Smooth muscle cell (in vitro differentiated cells): ENCODE results near the gene UBASH3A. TPM values are rescaled to one million over a fixed set of nuclear protein-coding genes. Genes with fewer than 3 reads are reported as not detected.

ENCODE experiments used
- DNase-seq: peaks from one replicate; lab custom pipeline; 2025; ENCODE audit not compliant: unreplicated experiment; lab: John Stamatoyannopoulos, UW
- H2AFZ ChIP-seq: fragments of 200-600 bp; sonication (generic); 2 replicates; pipeline ENCODE4 v1.6.0; 2016; ENCODE audit warnings: antibody characterized with exemption, low read depth, mild to moderate bottlenecking
- H3F3A ChIP-seq: fragments of 200-600 bp; sonication (generic); 2 replicates; pipeline ENCODE4 v1.6.0; 2017; ENCODE audit warnings: antibody characterized with exemption, low read depth
- H3K27ac ChIP-seq: fragments of 200-600 bp; sonication (generic); 2 replicates; pipeline ENCODE4 v1.5.1; 2016; ENCODE audit warnings: low read depth, mild to moderate bottlenecking
- H3K27me3 ChIP-seq: fragments of 200-600 bp; sonication (generic); 2 replicates; pipeline ENCODE4 v1.6.1; 2016; ENCODE audit warnings: low read depth, mild to moderate bottlenecking
- H3K36me3 ChIP-seq: fragments of 200-600 bp; sonication (generic); 2 replicates; pipeline ENCODE4 v1.5.1; 2016; ENCODE audit warnings: low read depth
- H3K4me1 ChIP-seq: fragments of 200-600 bp; sonication (generic); 2 replicates; pipeline ENCODE4 v1.5.1; 2016; ENCODE audit warnings: low read depth
- H3K4me2 ChIP-seq: fragments of 200-600 bp; sonication (generic); 2 replicates; pipeline ENCODE4 v1.6.0; 2016; ENCODE audit warnings: mild to moderate bottlenecking
- H3K4me3 ChIP-seq: fragments of 200-600 bp; sonication (generic); 2 replicates; pipeline ENCODE4 v1.5.1; 2016; ENCODE audit warnings: mild to moderate bottlenecking
- H3K79me2 ChIP-seq: fragments of 200-600 bp; sonication (generic); 2 replicates; pipeline ENCODE4 v1.6.0; 2016; ENCODE audit warnings: low read depth, mild to moderate bottlenecking
- H3K9ac ChIP-seq: fragments of 200-600 bp; sonication (generic); 2 replicates; pipeline ENCODE4 v1.6.0; 2016; ENCODE audit warnings: low read depth
- H3K9me3 ChIP-seq: fragments of 200-600 bp; sonication (generic); replicated peaks from 2 replicates; pipeline ENCODE4 v1.5.1; 2016; ENCODE audit warnings: low read depth
- H4K20me1 ChIP-seq: fragments of 200-600 bp; sonication (generic); 2 replicates; pipeline ENCODE4 v1.6.0; 2016; ENCODE audit warnings: low read depth
- WGBS: methylation state at CpG from one replicate; pipeline ENCODE4 v1.1.7; 2016; ENCODE audit warnings: low lambda C conversion rate; 5-methylcytosine and 5-hydroxymethylcytosine counted together
- polyA plus RNA-seq: library from polyadenylated mRNA; unstranded; fragments of >200 nt; fragmentation: Nextera tagmentation; extraction: Ambion mirVana; gene quantifications from 2 replicates; pipeline ENCODE4 v1.2.1, GENCODE V29; 2016
- total RNA-seq: library from RNA; depleted of rRNA; stranded (reverse); fragments of >200 nt; gene quantifications from 2 replicates; pipeline ENCODE4 v1.2.3, GENCODE V29; 2014
- TF ChIP-seq, protein P1 (sequence below): fragments of 200-600 bp; sonication (generic); IDR thresholded peaks from 2 replicates; pipeline ENCODE4 v1.5.1; 2017; ENCODE audit warnings: borderline replicate concordance, mild to moderate bottlenecking, antibody characterized with exemption; ENCODE audit not compliant: insufficient read depth, poor library complexity, severe bottlenecking

The UBASH3A gene, protein sequence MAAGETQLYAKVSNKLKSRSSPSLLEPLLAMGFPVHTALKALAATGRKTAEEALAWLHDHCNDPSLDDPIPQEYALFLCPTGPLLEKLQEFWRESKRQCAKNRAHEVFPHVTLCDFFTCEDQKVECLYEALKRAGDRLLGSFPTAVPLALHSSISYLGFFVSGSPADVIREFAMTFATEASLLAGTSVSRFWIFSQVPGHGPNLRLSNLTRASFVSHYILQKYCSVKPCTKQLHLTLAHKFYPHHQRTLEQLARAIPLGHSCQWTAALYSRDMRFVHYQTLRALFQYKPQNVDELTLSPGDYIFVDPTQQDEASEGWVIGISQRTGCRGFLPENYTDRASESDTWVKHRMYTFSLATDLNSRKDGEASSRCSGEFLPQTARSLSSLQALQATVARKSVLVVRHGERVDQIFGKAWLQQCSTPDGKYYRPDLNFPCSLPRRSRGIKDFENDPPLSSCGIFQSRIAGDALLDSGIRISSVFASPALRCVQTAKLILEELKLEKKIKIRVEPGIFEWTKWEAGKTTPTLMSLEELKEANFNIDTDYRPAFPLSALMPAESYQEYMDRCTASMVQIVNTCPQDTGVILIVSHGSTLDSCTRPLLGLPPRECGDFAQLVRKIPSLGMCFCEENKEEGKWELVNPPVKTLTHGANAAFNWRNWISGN
- total RNA-seq (not detected in 2 replicates), polyA plus RNA-seq (0.22 TPM in 1 of 2 replicates, not detected in the other)

DNA sequence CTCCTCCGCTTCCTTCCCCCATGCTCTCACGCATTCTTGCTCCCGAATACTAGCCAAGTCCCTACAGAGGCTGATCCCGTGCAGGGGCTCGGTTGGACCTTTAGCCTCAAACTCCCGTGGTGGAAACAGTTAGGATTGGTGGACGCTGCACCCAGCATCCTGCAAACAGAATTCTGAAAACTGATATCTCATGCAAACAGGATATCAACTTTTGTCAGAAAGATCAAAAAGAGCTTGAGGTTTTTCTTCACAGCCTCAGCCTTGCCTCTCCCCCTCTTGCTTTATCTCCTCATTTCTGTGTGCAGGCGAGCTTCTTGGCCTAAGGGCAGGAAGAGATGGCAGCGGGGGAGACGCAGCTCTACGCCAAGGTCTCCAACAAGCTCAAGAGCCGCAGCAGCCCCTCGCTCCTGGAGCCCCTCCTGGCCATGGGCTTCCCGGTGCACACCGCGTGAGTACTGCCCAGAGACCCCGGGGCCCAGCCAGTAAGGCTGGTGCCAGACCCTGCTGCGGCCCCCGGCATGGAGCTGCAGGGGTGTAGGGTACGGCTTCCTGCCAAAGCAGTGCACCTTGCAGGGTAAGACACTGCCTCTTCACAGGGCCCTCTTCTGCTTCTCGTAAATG, at the start of gene UBASH3A:
TSS of gene UBASH3A (plus strand) at position 292 of the 621 bp plus-strand sequence. CDS start at position 336, 44 bp downstream.
- TF ChIP-seq, protein P1, sequence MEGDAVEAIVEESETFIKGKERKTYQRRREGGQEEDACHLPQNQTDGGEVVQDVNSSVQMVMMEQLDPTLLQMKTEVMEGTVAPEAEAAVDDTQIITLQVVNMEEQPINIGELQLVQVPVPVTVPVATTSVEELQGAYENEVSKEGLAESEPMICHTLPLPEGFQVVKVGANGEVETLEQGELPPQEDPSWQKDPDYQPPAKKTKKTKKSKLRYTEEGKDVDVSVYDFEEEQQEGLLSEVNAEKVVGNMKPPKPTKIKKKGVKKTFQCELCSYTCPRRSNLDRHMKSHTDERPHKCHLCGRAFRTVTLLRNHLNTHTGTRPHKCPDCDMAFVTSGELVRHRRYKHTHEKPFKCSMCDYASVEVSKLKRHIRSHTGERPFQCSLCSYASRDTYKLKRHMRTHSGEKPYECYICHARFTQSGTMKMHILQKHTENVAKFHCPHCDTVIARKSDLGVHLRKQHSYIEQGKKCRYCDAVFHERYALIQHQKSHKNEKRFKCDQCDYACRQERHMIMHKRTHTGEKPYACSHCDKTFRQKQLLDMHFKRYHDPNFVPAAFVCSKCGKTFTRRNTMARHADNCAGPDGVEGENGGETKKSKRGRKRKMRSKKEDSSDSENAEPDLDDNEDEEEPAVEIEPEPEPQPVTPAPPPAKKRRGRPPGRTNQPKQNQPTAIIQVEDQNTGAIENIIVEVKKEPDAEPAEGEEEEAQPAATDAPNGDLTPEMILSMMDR: no peak
- no peaks in the 10 kb centered on the region for H3K9me3 ChIP-seq
- H2AFZ ChIP-seq: no peak within 1 kb of the TSS
- peaks cover 5% of the 10 kb centered on the region for H3K4me1 ChIP-seq
- no peak within 1 kb of the TSS for H3K4me3 ChIP-seq
- H3K36me3 ChIP-seq: no peaks in the 10 kb centered on the region
- 92% methylated on average over 21 of the region's 21 CpGs for WGBS
- H3K27me3 ChIP-seq: no peaks in the 10 kb centered on the region
- H3K9ac ChIP-seq: no peak within 1 kb of the TSS
- no peaks in the 10 kb centered on the region for H3K79me2 ChIP-seq
- no peak for DNase-seq
- no peak within 1 kb of the TSS for H3K4me2 ChIP-seq
- no peaks in the 10 kb centered on the region for H4K20me1 ChIP-seq
- H3F3A ChIP-seq: no peaks in the 10 kb centered on the region
- H3K27ac ChIP-seq: no peak within 1 kb of the TSS

DNA sequence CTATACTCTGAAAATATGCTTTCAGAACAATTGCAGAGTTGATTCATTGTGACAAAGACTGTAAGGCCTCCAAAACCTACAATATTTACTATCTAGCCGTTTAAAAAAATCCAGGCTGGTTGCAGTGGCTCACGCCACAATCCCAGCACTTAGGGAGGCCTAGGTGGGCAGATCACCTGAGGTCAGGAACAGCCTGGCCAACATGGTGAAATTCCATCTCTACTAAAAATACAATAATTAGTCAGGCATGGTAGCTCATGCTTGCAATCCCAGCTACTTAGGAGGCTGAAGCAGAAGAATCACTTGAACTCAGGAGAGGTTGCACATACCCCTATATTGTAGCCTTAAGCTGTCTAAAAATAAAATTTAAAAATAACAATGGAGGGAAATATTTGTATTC, 47.7 kb upstream of the UBASH3A start:
- H3K9me3 ChIP-seq: peaks cover 4% of the 10 kb centered on the region
- no peak overlapping the region for H3K4me3 ChIP-seq
- no peaks in the 10 kb centered on the region for H3K4me1 ChIP-seq
- TF ChIP-seq, protein P1: no peak
- no peak overlapping the region for H3K27ac ChIP-seq
- no peaks in the 10 kb centered on the region for H3K27me3 ChIP-seq
- H3K9ac ChIP-seq: no peak overlapping the region
- no peaks in the 10 kb centered on the region for H3F3A ChIP-seq
- no peaks in the 10 kb centered on the region for H4K20me1 ChIP-seq
- 73% methylated on average over 2 of the region's 2 CpGs for WGBS
- no peaks in the 10 kb centered on the region for H3K36me3 ChIP-seq
- no peaks in the 10 kb centered on the region for H3K79me2 ChIP-seq
- no peak for DNase-seq
- H2AFZ ChIP-seq: no peak overlapping the region
- H3K4me2 ChIP-seq: no peak overlapping the region

DNA sequence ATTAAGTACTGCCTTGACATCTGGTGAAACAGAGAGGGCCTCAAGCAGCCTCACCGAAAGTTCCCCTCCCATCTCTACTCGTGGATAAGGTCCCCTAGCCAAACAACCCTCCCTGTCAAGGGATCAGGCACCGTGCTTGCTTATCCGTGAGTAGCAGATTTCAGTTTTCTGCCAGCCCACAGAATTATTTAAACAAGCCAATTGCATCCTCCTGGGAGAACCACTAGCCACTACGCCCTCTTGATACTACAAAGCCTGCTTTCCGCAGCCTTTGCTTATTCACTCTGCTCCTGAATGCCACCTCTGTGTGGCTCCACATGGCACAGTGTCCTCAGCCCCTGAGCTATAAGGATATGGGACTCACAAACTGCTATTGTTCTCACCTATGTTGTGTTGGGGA, 47.1 kb upstream of the UBASH3A start:
- no peak overlapping the region for H3K4me3 ChIP-seq
- H3K9me3 ChIP-seq: peaks cover 4% of the 10 kb centered on the region
- H3K4me1 ChIP-seq: no peaks in the 10 kb centered on the region
- H3K79me2 ChIP-seq: no peaks in the 10 kb centered on the region
- H4K20me1 ChIP-seq: no peaks in the 10 kb centered on the region
- no peak for DNase-seq
- H3F3A ChIP-seq: no peaks in the 10 kb centered on the region
- no peak overlapping the region for H3K27ac ChIP-seq
- no peak overlapping the region for H3K9ac ChIP-seq
- no peak overlapping the region for H3K4me2 ChIP-seq
- TF ChIP-seq, protein P1: no peak
- no peaks in the 10 kb centered on the region for H3K36me3 ChIP-seq
- 63% methylated on average over 6 of the region's 6 CpGs for WGBS
- no peaks in the 10 kb centered on the region for H3K27me3 ChIP-seq
- no peak overlapping the region for H2AFZ ChIP-seq
